Epidermal melanocyte (primary cell): ENCODE measurements around the gene ERGIC2.
"Not testable (repeated sequence)": the region's sequence is repeated elsewhere in the genome, so short reads cannot be mapped to it uniquely, and the experiment has no call there.

ENCODE experiments used
- DNase-seq: peaks from one replicate; pipeline ENCODE4 v3.0.0; 2011; ENCODE audit warnings: low spot score; ENCODE audit not compliant: insufficient read length

ERGIC2 gene, protein sequence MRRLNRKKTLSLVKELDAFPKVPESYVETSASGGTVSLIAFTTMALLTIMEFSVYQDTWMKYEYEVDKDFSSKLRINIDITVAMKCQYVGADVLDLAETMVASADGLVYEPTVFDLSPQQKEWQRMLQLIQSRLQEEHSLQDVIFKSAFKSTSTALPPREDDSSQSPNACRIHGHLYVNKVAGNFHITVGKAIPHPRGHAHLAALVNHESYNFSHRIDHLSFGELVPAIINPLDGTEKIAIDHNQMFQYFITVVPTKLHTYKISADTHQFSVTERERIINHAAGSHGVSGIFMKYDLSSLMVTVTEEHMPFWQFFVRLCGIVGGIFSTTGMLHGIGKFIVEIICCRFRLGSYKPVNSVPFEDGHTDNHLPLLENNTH

GRCh38 chr12:29380536-29381523 is at the start of gene ERGIC2:
Gene ERGIC2, minus strand, starts transcription at chr12:29381172. Its CDS starts 9,539 bp downstream, at chr12:29371633.
- peak; percentile 97 for DNase-seq

DNA sequence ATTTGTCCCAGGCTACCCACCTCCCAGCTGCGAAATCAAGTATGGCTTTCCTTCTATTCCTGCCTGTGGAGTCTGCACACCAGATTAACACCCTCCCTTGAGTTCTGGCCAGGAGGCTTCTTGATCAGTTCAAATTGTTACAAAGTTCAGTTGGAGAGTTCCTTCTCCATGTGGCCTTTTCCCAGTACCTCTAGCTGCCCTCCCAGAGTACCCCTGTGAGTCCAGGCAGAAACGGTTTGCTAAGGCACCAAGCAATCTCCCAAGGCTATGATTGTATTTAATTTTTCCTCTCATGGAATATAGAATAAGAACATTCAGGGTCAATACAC is 49.7 kb upstream of the ERGIC2 start:
- no peak for DNase-seq

DNA sequence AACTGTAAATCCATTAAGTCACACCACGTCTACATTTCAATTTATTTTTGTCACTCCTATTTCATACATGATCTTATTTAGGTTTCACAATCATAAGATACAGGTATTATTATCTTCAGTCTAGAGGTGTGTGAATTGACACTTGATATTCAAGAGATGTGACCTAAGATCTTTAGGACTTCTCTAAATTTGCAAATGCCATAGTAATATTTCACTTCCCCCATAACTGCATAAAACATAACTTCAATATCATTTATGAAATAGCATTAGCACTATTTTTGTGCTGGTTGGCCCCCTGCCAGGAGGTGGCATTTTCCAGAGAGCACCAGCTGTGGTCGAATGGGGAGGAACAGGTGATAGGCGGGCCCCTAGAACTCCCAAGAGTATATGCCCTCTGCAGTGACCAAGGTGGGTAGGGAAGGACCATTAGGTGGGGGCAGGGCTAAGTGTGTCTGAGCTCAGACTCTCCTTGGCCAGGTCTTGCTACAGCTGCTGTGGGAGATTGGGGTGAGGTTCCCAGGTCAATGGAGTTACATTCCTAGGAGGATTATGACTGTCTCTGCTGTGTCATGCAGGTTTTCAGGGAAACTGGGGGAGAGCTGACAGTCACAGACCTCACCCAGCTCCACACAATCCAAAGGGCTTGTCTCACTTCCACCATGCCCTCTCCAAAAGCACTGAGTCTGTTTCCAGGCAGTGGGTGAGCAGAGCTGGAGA is 49.2 kb upstream of the ERGIC2 start:
- DNase-seq, result no peak

DNA sequence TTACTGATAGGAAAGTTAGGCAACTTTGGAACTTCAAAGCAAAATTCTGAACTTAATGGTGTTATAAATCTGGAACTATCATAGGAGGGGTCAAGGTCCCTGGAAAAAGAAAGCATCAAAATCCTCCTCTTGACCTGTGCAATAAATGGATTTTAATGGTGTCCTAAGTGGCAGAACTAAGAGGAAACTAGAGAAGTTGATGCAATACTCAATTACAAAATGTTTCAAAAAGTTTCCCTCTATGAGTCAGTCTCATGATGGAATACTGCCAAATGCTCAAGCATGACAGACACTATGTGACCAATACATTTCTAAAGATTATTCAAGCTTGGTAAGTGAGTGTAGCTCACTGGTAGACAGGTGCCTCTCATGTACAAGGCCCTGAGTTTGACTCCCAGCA is 47.7 kb upstream of the ERGIC2 start:
- no peak for DNase-seq

- no peak for DNase-seq
Observed at GRCh38 chr12:29427964-29428363, 47.0 kb upstream of the ERGIC2 start.

GRCh38 chr12:29426498-29426897 is 45.5 kb upstream of the ERGIC2 start:
- no peak for DNase-seq

DNA sequence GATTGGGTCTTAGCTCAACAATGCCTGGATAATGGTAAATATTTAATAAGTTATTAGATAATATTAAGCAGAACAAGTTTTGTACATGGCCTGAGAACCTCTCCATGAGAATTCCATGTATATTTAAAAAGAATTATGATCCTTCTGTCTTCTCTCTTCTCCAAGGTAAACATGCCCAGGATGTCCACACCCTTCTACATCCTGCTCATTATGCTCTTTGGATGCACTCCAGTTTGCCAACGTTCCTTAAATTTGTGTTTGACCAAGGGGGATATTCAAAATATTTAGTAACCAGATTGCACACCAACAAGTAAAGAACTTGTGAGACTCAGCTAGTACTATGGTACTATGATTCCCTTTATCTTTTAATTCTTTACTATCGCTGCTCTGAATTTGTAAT is 44.8 kb upstream of the ERGIC2 start:
- DNase-seq, result no peak

DNA sequence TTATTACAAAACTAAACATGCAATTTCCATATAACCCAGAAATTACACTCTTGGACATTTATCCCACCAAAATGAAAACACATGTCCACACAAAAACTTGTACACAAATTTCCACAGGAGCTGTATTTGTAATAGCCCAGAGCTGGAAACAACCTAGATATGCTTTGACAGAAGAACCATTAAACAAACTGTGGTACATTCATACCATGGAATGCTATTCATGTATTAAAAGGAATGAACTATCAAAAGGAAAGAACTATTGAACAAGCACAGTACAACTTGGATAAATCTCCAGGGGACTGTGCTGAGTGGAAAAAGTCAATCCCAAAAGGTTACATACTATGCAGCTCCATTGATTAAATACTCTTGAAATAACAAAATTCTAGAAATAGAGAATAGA is 35.8 kb upstream of the ERGIC2 start:
- DNase-seq, result no peak

DNA sequence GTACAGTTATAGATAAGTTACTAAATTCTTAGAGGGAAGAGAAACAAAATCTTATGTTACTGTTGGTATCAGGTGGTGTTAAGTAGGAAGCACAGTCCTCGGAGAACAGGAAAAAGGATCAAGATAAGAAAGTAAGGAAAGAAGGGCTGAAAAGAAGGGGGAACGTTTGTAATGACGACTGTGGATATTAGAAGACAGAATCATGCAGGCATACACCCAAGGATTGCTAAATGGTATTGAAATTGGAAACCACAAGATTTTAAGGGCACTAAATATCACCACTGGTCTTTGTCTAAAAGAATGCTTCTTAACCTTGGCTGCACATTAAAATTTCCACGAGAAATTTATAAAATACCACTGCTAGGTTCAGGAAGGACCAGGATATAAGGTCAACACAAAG is 34.1 kb upstream of the ERGIC2 start:
- DNase-seq, result no peak

GRCh38 chr12:29414368-29414767 is 33.4 kb upstream of the ERGIC2 start:
- DNase-seq, result no peak

- DNase-seq, result no peak
Observed at GRCh38 chr12:29405561-29405960, 24.6 kb upstream of the ERGIC2 start.

DNA sequence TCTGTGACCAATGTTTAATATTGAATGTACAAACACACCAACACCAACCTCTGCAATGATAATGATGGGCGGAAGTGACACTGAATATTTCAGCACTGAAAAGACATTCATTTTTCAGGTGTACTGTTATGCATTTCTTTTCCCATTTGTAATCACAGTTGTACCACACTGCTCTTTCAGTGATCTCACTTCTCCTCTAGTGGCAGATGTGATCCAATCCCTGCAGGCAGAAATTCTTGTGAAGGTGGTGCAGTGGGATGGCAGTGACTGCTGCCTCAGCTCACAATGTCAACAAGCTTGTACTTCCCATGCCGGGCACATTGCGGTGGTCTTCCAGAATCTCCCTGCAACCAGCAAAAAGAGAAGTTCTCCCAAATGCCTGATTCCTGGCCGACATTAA is 23.0 kb upstream of the ERGIC2 start:
- no peak for DNase-seq

GRCh38 chr12:29402437-29402836 is 21.5 kb upstream of the ERGIC2 start:
- DNase-seq, result no peak

GRCh38 chr12:29398495-29398894 is 17.5 kb upstream of the ERGIC2 start:
- no peak for DNase-seq

- no peak for DNase-seq
Observed at GRCh38 chr12:29396774-29397173, 15.8 kb upstream of the ERGIC2 start.

GRCh38 chr12:29395356-29395755 is 14.4 kb upstream of the ERGIC2 start:
- no peak for DNase-seq

GRCh38 chr12:29390419-29390818 is 9.4 kb upstream of the ERGIC2 start:
- not testable (repeated sequence) for DNase-seq

DNA sequence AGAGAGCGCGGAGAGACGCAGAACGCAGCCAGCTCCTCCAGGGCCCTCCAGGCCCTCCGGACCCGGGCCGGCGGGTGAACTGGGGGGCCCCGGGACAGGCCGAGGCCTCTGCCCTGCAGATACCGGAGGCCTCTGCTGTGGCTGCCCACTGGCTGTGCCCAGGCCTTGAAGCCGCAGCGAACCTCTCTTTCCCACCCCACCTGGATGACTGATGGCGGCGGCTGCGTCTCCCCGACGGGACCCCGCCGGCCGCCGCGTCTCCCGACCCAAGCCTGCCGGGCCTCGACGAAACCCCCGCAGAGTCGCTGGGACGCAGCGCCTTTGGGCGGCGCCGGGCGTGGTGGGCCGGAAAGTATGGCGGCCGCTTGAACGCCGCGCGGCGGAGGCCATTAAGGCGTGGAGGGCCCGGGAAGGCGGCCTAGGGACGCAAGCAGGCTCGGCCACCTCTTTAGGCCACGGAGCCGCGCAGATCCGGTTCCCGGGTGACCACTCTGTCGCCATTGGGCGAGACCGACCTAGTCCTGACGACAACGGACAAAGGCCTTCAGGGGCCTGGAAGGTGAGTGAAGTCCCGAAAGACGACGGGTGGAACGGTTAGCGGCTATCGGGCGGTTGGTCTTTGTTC is 8.4 kb upstream of the ERGIC2 start:
- DNase-seq, result no peak

GRCh38 chr12:29386084-29386680 is 5.2 kb upstream of the ERGIC2 start:
- DNase-seq, result not testable (repeated sequence)

DNA sequence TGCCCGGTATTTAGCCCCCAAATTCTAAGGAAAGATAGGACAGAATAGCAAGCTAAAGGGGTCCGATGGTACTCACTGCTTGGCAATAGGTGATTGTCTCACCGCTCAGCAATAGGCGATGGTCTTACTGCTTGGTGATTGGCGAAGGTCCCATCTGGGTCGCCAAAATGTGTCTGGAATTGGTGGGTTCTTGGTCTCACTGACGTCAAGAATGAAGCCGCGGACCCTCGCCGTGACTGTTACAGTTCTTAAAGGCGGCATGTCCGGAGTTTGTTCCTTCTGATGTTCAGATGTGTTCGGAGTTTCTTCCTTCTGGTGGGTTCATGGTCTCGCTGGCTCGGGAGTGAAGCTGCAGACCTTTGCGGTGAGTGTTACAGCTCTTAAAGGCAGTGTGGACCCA is 4.2 kb upstream of the ERGIC2 start:
- DNase-seq, result not testable (repeated sequence)

GRCh38 chr12:29382251-29382650 is 1.3 kb upstream of the ERGIC2 start:
- DNase-seq, result no peak
